OCI-LY3 (cell line): Measurements from ENCODE around the gene MICALL1.

Source experiments
- H2AFZ ChIP-seq: fragments of 200-600, 300-600 bp; shearing (Covaris generic); 2 replicates; pipeline ENCODE4 v1.6.0; 2014; ENCODE audit warnings: antibody characterized with exemption, low read depth, low read length
- H3K27ac ChIP-seq: fragments of 200-600, 300-600 bp; sonication (generic); 2 replicates; pipeline ENCODE4 v1.5.1; 2014; ENCODE audit warnings: mild to moderate bottlenecking, low read length, moderate library complexity, mixed read lengths
- H3K27me3 ChIP-seq: fragments of 200-600, 300-600 bp; sonication (generic); 2 replicates; pipeline ENCODE4 v1.6.1; 2014; ENCODE audit warnings: low read depth, low read length, mixed read lengths
- H3K36me3 ChIP-seq: fragments of 200-600, 300-600 bp; sonication (generic); replicated peaks from 2 replicates; pipeline ENCODE3; 2014; ENCODE audit warnings: low read depth, low read length, mixed read lengths
- H3K4me1 ChIP-seq: fragments of 300-600, 200-600 bp; sonication (generic); 2 replicates; pipeline ENCODE4 v1.6.1; 2014; ENCODE audit warnings: low read length, mixed read lengths
- H3K4me2 ChIP-seq: fragments of 200-600, 300-600 bp; sonication (generic); 2 replicates; pipeline ENCODE4 v1.6.1; 2014; ENCODE audit warnings: low read length, mixed read lengths
- H3K4me3 ChIP-seq: fragments of 300-600, 200-600 bp; sonication (generic); 2 replicates; pipeline ENCODE4 v1.5.1; 2014; ENCODE audit warnings: antibody characterized with exemption, mild to moderate bottlenecking, low read length, moderate library complexity
- H3K79me2 ChIP-seq: fragments of 300-600, 200-600 bp; shearing (Covaris generic); 2 replicates; pipeline ENCODE4 v1.6.1; 2014; ENCODE audit warnings: mild to moderate bottlenecking, low read length, mixed read lengths
- H3K9ac ChIP-seq: fragments of 300-600, 200-600 bp; shearing (Covaris generic); 2 replicates; pipeline ENCODE4 v1.6.0; 2014; ENCODE audit warnings: mild to moderate bottlenecking, low read length, moderate library complexity
- H3K9me3 ChIP-seq: fragments of 200-600, 300-600 bp; shearing (Covaris generic); 2 replicates; pipeline ENCODE4 v1.6.1; 2014; ENCODE audit warnings: low read length, mixed read lengths; ENCODE audit not compliant: insufficient read depth
- H4K20me1 ChIP-seq: fragments of 200-600, 300-600 bp; sonication (generic); 2 replicates; pipeline ENCODE4 v1.6.1; 2016; ENCODE audit warnings: low read length, mixed read lengths; ENCODE audit not compliant: insufficient read depth
- CTCF ChIP-seq: fragments of 200-600, 300-600 bp; sonication (generic); IDR thresholded peaks from 2 replicates; pipeline ENCODE4 v1.5.1; 2014; ENCODE audit warnings: antibody characterized with exemption, low read length, low read depth
- EZH2phosphoT487 ChIP-seq: fragments of 200-600 bp; shearing (Covaris generic); IDR thresholded peaks from 2 replicates; pipeline ENCODE4 v1.6.1; 2018; ENCODE audit warnings: antibody characterized with exemption, mixed run types, low read depth

Gene MICALL1

DNA sequence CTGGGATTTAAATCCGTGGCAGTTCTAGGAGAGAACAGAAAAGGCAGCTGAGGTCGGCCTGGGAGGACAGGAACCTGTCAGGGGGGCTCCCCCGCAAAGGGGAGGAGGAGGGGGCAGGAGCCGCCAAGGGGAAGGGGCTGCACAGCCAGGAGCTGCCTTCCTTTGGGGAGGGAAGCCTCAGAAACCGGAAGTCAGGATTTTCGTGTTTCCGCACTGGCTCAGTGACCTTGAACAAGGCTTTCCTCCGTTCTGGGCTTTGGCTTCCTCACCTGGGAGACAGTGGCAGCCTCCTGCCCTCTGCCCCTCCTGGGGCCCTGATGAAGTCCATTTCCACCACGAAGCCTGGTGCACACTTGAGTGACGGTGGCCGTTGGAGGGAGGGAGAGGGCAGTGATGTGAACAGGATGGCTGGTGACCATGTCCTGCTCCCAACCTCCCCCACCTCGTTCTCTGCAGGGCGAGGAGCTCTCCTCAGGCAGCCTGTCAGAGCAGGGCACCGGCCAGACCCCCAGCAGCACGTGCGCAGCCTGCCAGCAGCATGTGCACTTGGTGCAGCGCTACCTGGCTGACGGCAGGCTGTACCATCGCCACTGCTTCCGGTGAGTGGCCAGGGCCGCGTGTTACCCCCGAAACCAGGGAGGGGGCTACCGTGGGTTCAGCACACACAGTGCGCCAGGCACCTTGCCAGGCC is 12.6 kb downstream of the MICALL1 start:
- peaks cover 11% of the 10 kb centered on the region for H3K36me3 ChIP-seq
- no peaks in the 10 kb centered on the region for H3K27me3 ChIP-seq
- peak overlapping the region; percentile 55 for H3K4me3 ChIP-seq
- H2AFZ ChIP-seq, result peak overlapping the region; percentile 12; the same call in 1 of the 2 replicates
- H3K79me2 ChIP-seq, result no peaks in the 10 kb centered on the region
- H4K20me1 ChIP-seq, result no peaks in the 10 kb centered on the region
- H3K9me3 ChIP-seq, result no peaks in the 10 kb centered on the region
- peak overlapping the region; percentile 48; the same call in 1 of the 2 replicates for H3K9ac ChIP-seq
- TF ChIP-seq EZH2phosphoT487 (no peak), CTCF (no peak)
- H3K4me2 ChIP-seq, result peak overlapping the region; percentile 80
- H3K27ac ChIP-seq, result peak overlapping the region; percentile 85
- peaks cover 31% of the 10 kb centered on the region for H3K4me1 ChIP-seq

DNA sequence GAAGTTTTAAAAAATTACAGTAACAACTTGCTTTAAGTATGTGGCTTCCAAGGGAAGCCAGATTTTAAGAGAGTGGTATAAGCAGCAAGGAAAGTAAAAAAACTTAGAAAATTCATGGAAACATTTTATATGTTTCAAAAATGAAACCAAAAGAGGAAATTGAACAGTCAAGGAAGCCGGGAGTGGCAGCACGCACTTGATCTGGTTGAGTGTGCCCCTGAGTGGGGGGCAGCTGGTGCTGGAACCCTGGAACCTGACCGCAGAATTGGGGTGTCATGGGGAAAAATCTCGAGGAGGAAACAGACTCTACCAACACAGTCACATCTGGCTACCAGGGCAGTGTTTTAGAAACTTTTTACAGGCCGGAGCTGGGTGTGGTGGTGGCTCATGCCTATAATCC is 14.0 kb downstream of the MICALL1 start:
- peak overlapping the region; percentile 10; the same call in 1 of the 2 replicates for H3K4me3 ChIP-seq
- peaks cover 31% of the 10 kb centered on the region for H3K4me1 ChIP-seq
- TF ChIP-seq CTCF (no peak), EZH2phosphoT487 (no peak)
- no peaks in the 10 kb centered on the region for H4K20me1 ChIP-seq
- no peaks in the 10 kb centered on the region for H3K27me3 ChIP-seq
- peak overlapping the region; percentile 52 for H3K4me2 ChIP-seq
- no peaks in the 10 kb centered on the region for H3K9me3 ChIP-seq
- no peaks in the 10 kb centered on the region for H3K79me2 ChIP-seq
- H3K36me3 ChIP-seq, result peaks cover 11% of the 10 kb centered on the region
- H2AFZ ChIP-seq, result no peak overlapping the region
- peak overlapping the region; percentile 33; the same call in 1 of the 2 replicates for H3K27ac ChIP-seq
- H3K9ac ChIP-seq, result peak overlapping the region; percentile 22; the same call in 1 of the 2 replicates

DNA sequence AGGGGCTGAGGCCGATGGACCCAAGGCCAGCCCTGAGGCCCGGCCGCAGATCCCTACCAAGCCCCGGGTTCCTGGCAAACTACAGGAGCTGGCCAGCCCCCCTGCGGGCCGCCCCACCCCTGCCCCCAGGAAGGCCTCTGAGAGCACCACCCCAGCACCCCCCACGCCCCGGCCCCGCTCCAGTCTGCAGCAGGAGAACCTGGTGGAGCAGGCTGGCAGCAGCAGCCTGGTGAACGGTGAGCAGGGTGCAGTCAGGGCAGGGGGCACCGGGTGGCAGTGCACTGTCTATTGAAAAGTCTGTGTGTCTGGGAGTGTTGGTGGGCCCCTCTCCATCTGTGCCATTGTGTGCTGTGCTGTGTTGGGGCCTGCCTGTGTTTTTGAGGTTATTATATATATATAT is 16.1 kb downstream of the MICALL1 start:
- H3K4me2 ChIP-seq, result no peak overlapping the region
- no peak overlapping the region for H3K9ac ChIP-seq
- no peaks in the 10 kb centered on the region for H3K9me3 ChIP-seq
- peaks cover 9% of the 10 kb centered on the region for H3K36me3 ChIP-seq
- TF ChIP-seq CTCF, result no peak
- no peak for TF ChIP-seq EZH2phosphoT487
- H3K27ac ChIP-seq, result no peak overlapping the region
- no peaks in the 10 kb centered on the region for H3K79me2 ChIP-seq
- H4K20me1 ChIP-seq, result no peaks in the 10 kb centered on the region
- H3K27me3 ChIP-seq, result no peaks in the 10 kb centered on the region
- H3K4me1 ChIP-seq, result peaks cover 31% of the 10 kb centered on the region
- no peak overlapping the region for H3K4me3 ChIP-seq
- H2AFZ ChIP-seq, result no peak overlapping the region

GRCh38 chr22:37923927-37924326 is 17.8 kb downstream of the MICALL1 start:
- no peaks in the 10 kb centered on the region for H3K27me3 ChIP-seq
- no peak overlapping the region for H3K4me2 ChIP-seq
- H3K4me1 ChIP-seq, result peaks cover 15% of the 10 kb centered on the region
- no peak for TF ChIP-seq CTCF
- H2AFZ ChIP-seq, result no peak overlapping the region
- peaks cover 7% of the 10 kb centered on the region for H3K36me3 ChIP-seq
- H3K9ac ChIP-seq, result no peak overlapping the region
- H4K20me1 ChIP-seq, result no peaks in the 10 kb centered on the region
- H3K79me2 ChIP-seq, result no peaks in the 10 kb centered on the region
- H3K4me3 ChIP-seq, result no peak overlapping the region
- H3K9me3 ChIP-seq, result no peaks in the 10 kb centered on the region
- no peak overlapping the region for H3K27ac ChIP-seq
